ENCODE measurements around the gene BRD7. TPM values are rescaled to one million over a fixed set of nuclear protein-coding genes. Genes with fewer than 3 reads are reported as not detected.

Gene BRD7
- total and polyA plus RNA-seq, 10 donors, result 39.2 to 69.7 (median 53.4) TPM

GRCh38 chr16:50373345-50373701 lies 4.5 kb upstream of the BRD7 start:
- WGBS, 5 donors, result 77 to 88% (median 86%) methylated on average over 4 of the region's 4 CpGs
- H3K27me3 ChIP-seq (replicated peaks in 1 of 7), result no peaks in the 10 kb centered on the region
- H3K4me3 ChIP-seq, result no peak overlapping the region
- intact Hi-C loops (cut with DNase I; ENCODE audit: low total_unique reads), result no loop called here
- no peaks in the 10 kb centered on the region for H3K9me3 ChIP-seq
- no peak for DNase-seq
- H3K27ac ChIP-seq, result no peak overlapping the region
- TF ChIP-seq CTCF (IDR thresholded peaks at IDR 0.05 in 8 of 11, conservative IDR thresholded peaks at IDR 0.05 in 3 of 11) (no peak), POLR2AphosphoS5 (IDR thresholded peaks at IDR 0.05) (no peak)
- H3K36me3 ChIP-seq, result no peaks in the 10 kb centered on the region
- peaks cover 0 to 10% (median 4%) of the 10 kb centered on the region in 6 donors for H3K4me1 ChIP-seq

- Histone ChIP-seq H3K36me3 (no peaks in the 10 kb centered on the region), H3K4me1 (peaks cover under 1 to 15% (median 7%) of the 10 kb centered on the region in 6 donors), H3K4me3 (no peak overlapping the region), H3K9me3 (no peaks in the 10 kb centered on the region), H3K27ac (no peak overlapping the region), H3K27me3 (replicated peaks in 1 of 7) (no peaks in the 10 kb centered on the region)
- no peak for TF ChIP-seq CTCF (IDR thresholded peaks at IDR 0.05 in 8 of 11, conservative IDR thresholded peaks at IDR 0.05 in 3 of 11)
- TF ChIP-seq POLR2AphosphoS5 (IDR thresholded peaks at IDR 0.05), result no peak
- no peak for TF ChIP-seq POLR2A (IDR thresholded peaks at IDR 0.05)
- DNase-seq, result no peak
- 80 to 88% (median 86%) methylated on average over 7 to 10 of the region's 10 CpGs for WGBS, 5 donors
- intact Hi-C loops (cut with DNase I; ENCODE audit: low total_unique reads), result no loop called here
These were observed 4.0 kb upstream of the BRD7 start for GRCh38 chr16:50372611-50373344.

- no peak for DNase-seq
- H3K4me3 ChIP-seq, result no peak overlapping the region
- no peaks in the 10 kb centered on the region for H3K36me3 ChIP-seq
- TF ChIP-seq POLR2AphosphoS5 (IDR thresholded peaks at IDR 0.05) (no peak), CTCF (IDR thresholded peaks at IDR 0.05 in 8 of 11, conservative IDR thresholded peaks at IDR 0.05 in 3 of 11) (peak in 3 of 11 experiments; percentile 16 to 34 (median 17)), POLR2A (IDR thresholded peaks at IDR 0.05) (no peak)
- no peak overlapping the region for H3K27ac ChIP-seq
- 61 to 69% (median 63%) methylated on average over 4 to 7 of the region's 7 CpGs for WGBS, 5 donors
- intact Hi-C loops (cut with DNase I; ENCODE audit: low total_unique reads), result no loop called here
- peaks cover 8 to 22% (median 15%) of the 10 kb centered on the region in 6 donors for H3K4me1 ChIP-seq
- no peaks in the 10 kb centered on the region for H3K9me3 ChIP-seq
- no peaks in the 10 kb centered on the region for H3K27me3 ChIP-seq (replicated peaks in 1 of 7)
These were observed 3.3 kb upstream of the BRD7 start for GRCh38 chr16:50371936-50372595.

GRCh38 chr16:50371036-50371716 lies 2.4 kb upstream of the BRD7 start:
- intact Hi-C loops (cut with DNase I; ENCODE audit: low total_unique reads), result no loop called here
- 93 to 98% (median 95%) methylated on average over 4 of the region's 4 CpGs for WGBS, 5 donors
- TF ChIP-seq POLR2A (IDR thresholded peaks at IDR 0.05) (no peak), POLR2AphosphoS5 (IDR thresholded peaks at IDR 0.05) (no peak), CTCF (IDR thresholded peaks at IDR 0.05 in 8 of 11, conservative IDR thresholded peaks at IDR 0.05 in 3 of 11) (no peak)

More at GRCh38 chr16:50371036-50371716, 2.4 kb upstream of the BRD7 start:
- Histone ChIP-seq H3K27me3 (replicated peaks in 1 of 7) (no peaks in the 10 kb centered on the region), H3K9me3 (no peaks in the 10 kb centered on the region), H3K4me3 (no peak overlapping the region), H3K36me3 (peaks cover 0 to under 1% (median 0%) of the 10 kb centered on the region in 6 donors), H3K27ac (no peak overlapping the region), H3K4me1 (peaks cover 17 to 31% (median 23%) of the 10 kb centered on the region in 6 donors)
- DNase-seq, result no peak
